ENCODE data around the gene BACE1. TPM values are rescaled to one million over a fixed set of nuclear protein-coding genes. Genes with fewer than 3 reads are reported as not detected.

BACE1 gene
- total RNA-seq (10 to 100 TPM; 24.7 to 32.5 TPM), polyA plus RNA-seq (ENCODE audit: insufficient read depth, low read depth, low replicate concordance) (50.4 TPM)
- long read RNA-seq, donor 1, full-length matches to known transcripts, result 4 of 4 reads
- long read RNA-seq, donor 1, partial matches to known transcripts, result 0 of 4 reads
- long read RNA-seq, donor 1, other reads (novel, unspliced or antisense), result 0 of 4 reads
- long read RNA-seq, donor 2, full-length matches to known transcripts, result 4 of 4 reads
- long read RNA-seq, donor 2, partial matches to known transcripts, result 0 of 4 reads
- long read RNA-seq, donor 2, other reads (novel, unspliced or antisense), result 0 of 4 reads

GRCh38 chr11:117316197-117316961, at the start of gene BACE1:
Gene BACE1, minus strand, starts transcription at chr11:117316256. Its CDS starts 461 bp downstream, at chr11:117315795.
- DNase-seq, result peak; percentile 89
- TF ChIP-seq CTCF (IDR thresholded peaks at IDR 0.05) (peak; percentile 24 to 40 (median 31)), POLR2A (IDR thresholded peaks at IDR 0.05) (no peak)
- Histone ChIP-seq H3K9me3 (no peaks in the 10 kb centered on the region), H3K36me3 (ENCODE audit: low read depth, missing control alignments) (no peaks in the 10 kb centered on the region), H3K4me3 (peak within 1 kb of the TSS; percentile 67 to 74), H3K27me3 (no peaks in the 10 kb centered on the region), H3K27ac (peak within 1 kb of the TSS in 1 of 2 donors; percentile 50), H3K4me1 (peaks cover 20% of the 10 kb centered on the region)
- intact Hi-C loops (cut with DNase I; ENCODE audit: low total_unique reads), result no loop called here
- WGBS, 2 donors, result 4 to 7% methylated on average over 13 to 29 of the region's 29 CpGs

- no peak overlapping the region for H3K27ac ChIP-seq
- intact Hi-C loops (cut with DNase I; ENCODE audit: low total_unique reads), result no loop called here
- 97 to 98% methylated on average over 8 of the region's 8 CpGs for WGBS, 2 donors
- no peaks in the 10 kb centered on the region for H3K27me3 ChIP-seq
- DNase-seq, result no peak
- H3K36me3 ChIP-seq (ENCODE audit: low read depth, missing control alignments), result no peaks in the 10 kb centered on the region
- H3K4me3 ChIP-seq, result no peak overlapping the region
- TF ChIP-seq POLR2A (IDR thresholded peaks at IDR 0.05) (no peak), CTCF (IDR thresholded peaks at IDR 0.05) (no peak)
- no peaks in the 10 kb centered on the region for H3K9me3 ChIP-seq
- H3K4me1 ChIP-seq, result no peaks in the 10 kb centered on the region
These were observed 45.4 kb upstream of the BACE1 start for GRCh38 chr11:117361432-117361831.

- no peak for DNase-seq
- no peak for TF ChIP-seq CTCF (IDR thresholded peaks at IDR 0.05)
- no peak for TF ChIP-seq POLR2A (IDR thresholded peaks at IDR 0.05)
- H3K4me3 ChIP-seq, result no peak overlapping the region
- WGBS, 2 donors, result 67 to 88% methylated on average over 1 to 9 of the region's 9 CpGs
- intact Hi-C loops (cut with DNase I; ENCODE audit: low total_unique reads), result no loop called here
- no peaks in the 10 kb centered on the region for H3K4me1 ChIP-seq
- H3K27me3 ChIP-seq, result no peaks in the 10 kb centered on the region
- no peaks in the 10 kb centered on the region for H3K36me3 ChIP-seq (ENCODE audit: low read depth, missing control alignments)
- no peaks in the 10 kb centered on the region for H3K9me3 ChIP-seq
- H3K27ac ChIP-seq, result no peak overlapping the region
These were observed 40.3 kb upstream of the BACE1 start for GRCh38 chr11:117356126-117356890.

GRCh38 chr11:117354550-117354949, 38.5 kb upstream of the BACE1 start:
- no peak for DNase-seq
- TF ChIP-seq CTCF (IDR thresholded peaks at IDR 0.05), result no peak
- TF ChIP-seq POLR2A (IDR thresholded peaks at IDR 0.05), result no peak
- Histone ChIP-seq H3K9me3 (no peaks in the 10 kb centered on the region), H3K36me3 (ENCODE audit: low read depth, missing control alignments) (no peaks in the 10 kb centered on the region), H3K27me3 (no peaks in the 10 kb centered on the region), H3K4me3 (no peak overlapping the region), H3K4me1 (no peaks in the 10 kb centered on the region), H3K27ac (no peak overlapping the region)
- WGBS, 2 donors, result 87 to 95% methylated on average over 4 of the region's 4 CpGs
- intact Hi-C loops (cut with DNase I; ENCODE audit: low total_unique reads), result no loop called here

Measured in testis (tissue), 5 donors.